Left lung (tissue), 10 donors: ENCODE data around the gene PPIL6. TPM values are rescaled to one million over a fixed set of nuclear protein-coding genes. Genes with fewer than 3 reads are reported as not detected.

Experiments used
- ATAC-seq: fragments of 200-7000 bp; cut with Tn5 transposase; one replicate; pipeline ENCODE4 v1.9.1; 2020; ENCODE audit warnings: moderate library complexity
- DNase-seq, 4 donors: peaks; one replicate each; pipeline ENCODE4 v3.0.0-alpha.2; 2013 to 2020
- H3K27ac ChIP-seq, 2 donors: fragments of 200-600 bp; sonication (generic) in 1 of 2; one replicate each; pipeline versions ENCODE4 v1.5.0 to v1.8.0; 2020 to 2021
- H3K27me3 ChIP-seq, 2 donors: fragments of 200-600 bp; sonication (generic) in 1 of 2; one replicate each; pipeline versions ENCODE4 v1.5.0 to v1.8.0; 2020 to 2021
- H3K36me3 ChIP-seq, 2 donors: fragments of 200-600 bp; sonication (generic) in 1 of 2; one replicate each; pipeline versions ENCODE4 v1.5.0 to v1.8.0; 2020 to 2021
- H3K4me1 ChIP-seq, 2 donors: fragments of 200-600 bp; one replicate each; pipeline ENCODE4 v1.8.0; 2021
- H3K4me3 ChIP-seq, 2 donors: fragments of 200-600 bp; sonication (generic) in 1 of 2; one replicate each; pipeline versions ENCODE4 v1.5.0 to v1.8.0; 2020 to 2021; ENCODE audit warnings: mild to moderate bottlenecking in 1 of 2
- H3K9me3 ChIP-seq, 2 donors: fragments of 200-600 bp; sonication (generic) in 1 of 2; one replicate each; pipeline versions ENCODE4 v1.5.0 to v1.8.0; 2020 to 2021
- intact Hi-C, 2 donors: fragments of 100-400 bp; cut with DNase I; formaldehyde crosslinking; loops; one replicate each; pipeline versions ENCODE4 v1.11.2 to v1.14.2; 2022
- polyA plus RNA-seq, 6 donors: library from polyadenylated mRNA; unstranded; fragments of 120-200 nt; gene quantifications; one replicate each; pipeline ENCODE4 v1.2.1, GENCODE V29; 2013; ENCODE audit not compliant: insufficient read length in 6 of 6
- total RNA-seq, 2 donors: library from RNA; stranded (reverse); fragmentation: NEBNext Ultra II Directional; extraction: Animal tissue kit (Norgen Biotek cat#: 25700); gene quantifications; one replicate each; pipeline ENCODE4 v1.2.1, GENCODE V29; 2021
- TF ChIP-seq, protein P1 (sequence below), 2 donors: fragments of 200-600 bp; sonication (generic) in 1 of 2; IDR thresholded peaks; one replicate each; pipeline versions ENCODE4 v1.5.0 to v1.8.0; 2021; ENCODE audit warnings: antibody characterized with exemption in 2 of 2
- donor health status: DM: no; HTN: yes; CAD: no.
- donor health status: DM: no; HTN: no; CAD: no.

PPIL6 gene
- total and polyA plus RNA-seq, 8 donors = 4.5 to 15.1 (median 9.9) TPM

DNA sequence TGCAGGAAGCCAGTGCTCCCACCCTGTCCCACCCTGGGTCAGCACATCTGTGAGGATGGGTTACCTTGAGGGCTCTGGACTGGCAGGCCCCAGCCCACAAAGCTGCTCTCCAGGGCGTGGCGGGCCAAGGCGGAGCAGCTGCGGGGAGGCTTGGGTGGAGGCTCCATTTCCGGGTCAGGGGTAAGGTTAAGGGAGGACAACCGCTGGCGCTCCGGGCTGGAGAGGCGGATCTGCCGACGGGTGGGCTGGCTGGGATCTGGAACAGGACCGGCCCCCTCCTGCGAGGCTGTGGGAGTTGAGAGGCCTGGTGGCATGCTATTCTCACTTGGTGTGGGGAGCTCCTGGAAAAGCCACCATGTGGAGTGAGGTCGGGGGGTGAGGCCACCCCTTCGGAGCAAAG, 5.6 kb upstream of the PPIL6 start:
- Histone ChIP-seq H3K27me3 (no peaks in the 10 kb centered on the region), H3K4me3 (no peak overlapping the region), H3K27ac (no peak overlapping the region), H3K9me3 (no peaks in the 10 kb centered on the region), H3K4me1 (peaks cover 8 to 23% of the 10 kb centered on the region in 2 donors), H3K36me3 (peaks cover 0 to 77% of the 10 kb centered on the region in 2 donors)
- intact Hi-C loops = no loop called here
- ATAC-seq (no peak), DNase-seq (no peak)
- TF ChIP-seq, protein P1, sequence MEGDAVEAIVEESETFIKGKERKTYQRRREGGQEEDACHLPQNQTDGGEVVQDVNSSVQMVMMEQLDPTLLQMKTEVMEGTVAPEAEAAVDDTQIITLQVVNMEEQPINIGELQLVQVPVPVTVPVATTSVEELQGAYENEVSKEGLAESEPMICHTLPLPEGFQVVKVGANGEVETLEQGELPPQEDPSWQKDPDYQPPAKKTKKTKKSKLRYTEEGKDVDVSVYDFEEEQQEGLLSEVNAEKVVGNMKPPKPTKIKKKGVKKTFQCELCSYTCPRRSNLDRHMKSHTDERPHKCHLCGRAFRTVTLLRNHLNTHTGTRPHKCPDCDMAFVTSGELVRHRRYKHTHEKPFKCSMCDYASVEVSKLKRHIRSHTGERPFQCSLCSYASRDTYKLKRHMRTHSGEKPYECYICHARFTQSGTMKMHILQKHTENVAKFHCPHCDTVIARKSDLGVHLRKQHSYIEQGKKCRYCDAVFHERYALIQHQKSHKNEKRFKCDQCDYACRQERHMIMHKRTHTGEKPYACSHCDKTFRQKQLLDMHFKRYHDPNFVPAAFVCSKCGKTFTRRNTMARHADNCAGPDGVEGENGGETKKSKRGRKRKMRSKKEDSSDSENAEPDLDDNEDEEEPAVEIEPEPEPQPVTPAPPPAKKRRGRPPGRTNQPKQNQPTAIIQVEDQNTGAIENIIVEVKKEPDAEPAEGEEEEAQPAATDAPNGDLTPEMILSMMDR (IDR thresholded peaks at IDR 0.05) = no peak

DNA sequence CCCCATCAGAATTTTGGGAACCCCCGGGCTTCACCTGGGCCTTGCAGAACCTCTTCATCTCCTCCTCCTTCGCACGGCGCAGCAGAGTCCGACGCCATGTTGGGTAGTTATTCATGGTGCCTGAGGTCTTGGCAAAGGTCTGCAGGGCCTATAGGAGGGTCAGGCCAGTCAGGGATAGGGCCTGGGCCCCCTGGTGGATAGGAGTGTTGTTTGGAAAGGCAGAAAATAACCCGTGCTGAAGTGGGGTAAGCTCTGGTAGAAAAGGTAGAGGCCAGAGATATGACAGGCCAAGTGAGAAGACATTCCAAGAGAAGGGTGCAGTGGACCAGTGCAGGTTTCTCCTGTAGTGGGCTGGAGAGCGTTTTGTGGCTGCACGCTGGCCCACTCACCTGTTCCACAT, 5.0 kb upstream of the PPIL6 start:
- ATAC-seq = no peak
- TF ChIP-seq, protein P1 (IDR thresholded peaks at IDR 0.05) = no peak
- peaks cover 0 to 71% of the 10 kb centered on the region in 2 donors for H3K36me3 ChIP-seq
- no peaks in the 10 kb centered on the region for H3K27me3 ChIP-seq
- no peak overlapping the region for H3K27ac ChIP-seq
- no peak overlapping the region for H3K4me3 ChIP-seq
- H3K4me1 ChIP-seq = peaks cover 8 to 23% of the 10 kb centered on the region in 2 donors
- no peak for DNase-seq
- H3K9me3 ChIP-seq = no peaks in the 10 kb centered on the region
- intact Hi-C loops = no loop called here

DNA sequence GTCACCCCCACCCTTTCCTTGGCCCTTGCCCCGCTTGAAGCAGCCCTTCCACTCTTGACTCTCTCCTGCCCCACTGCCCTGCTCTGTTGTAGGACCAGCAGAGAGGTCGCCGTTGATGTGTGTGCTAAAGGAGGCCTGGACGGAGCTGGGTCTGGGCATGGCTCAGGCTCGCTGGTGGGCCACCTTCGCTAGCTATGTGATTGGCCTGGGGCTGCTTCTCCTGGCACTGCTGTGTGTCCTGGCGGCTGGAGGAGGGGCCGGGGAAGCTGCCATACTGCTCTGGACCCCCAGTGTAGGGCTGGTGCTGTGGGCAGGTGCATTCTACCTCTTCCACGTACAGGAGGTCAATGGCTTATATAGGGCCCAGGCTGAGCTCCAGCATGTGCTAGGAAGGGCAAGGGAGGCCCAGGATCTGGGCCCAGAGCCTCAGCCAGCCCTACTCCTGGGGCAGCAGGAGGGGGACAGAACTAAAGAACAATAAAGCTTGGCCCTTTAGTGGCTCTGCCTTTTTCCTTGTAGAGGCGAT, 3.1 kb upstream of the PPIL6 start:
- Histone ChIP-seq H3K27ac (no peak overlapping the region), H3K4me1 (peaks cover 12 to 26% of the 10 kb centered on the region in 2 donors), H3K9me3 (no peaks in the 10 kb centered on the region), H3K27me3 (no peaks in the 10 kb centered on the region), H3K4me3 (no peak overlapping the region), H3K36me3 (peaks cover 0 to 59% of the 10 kb centered on the region in 2 donors)
- DNase-seq (no peak), ATAC-seq (no peak)
- TF ChIP-seq, protein P1 (IDR thresholded peaks at IDR 0.05) = no peak
- intact Hi-C loops = no loop called here

DNA sequence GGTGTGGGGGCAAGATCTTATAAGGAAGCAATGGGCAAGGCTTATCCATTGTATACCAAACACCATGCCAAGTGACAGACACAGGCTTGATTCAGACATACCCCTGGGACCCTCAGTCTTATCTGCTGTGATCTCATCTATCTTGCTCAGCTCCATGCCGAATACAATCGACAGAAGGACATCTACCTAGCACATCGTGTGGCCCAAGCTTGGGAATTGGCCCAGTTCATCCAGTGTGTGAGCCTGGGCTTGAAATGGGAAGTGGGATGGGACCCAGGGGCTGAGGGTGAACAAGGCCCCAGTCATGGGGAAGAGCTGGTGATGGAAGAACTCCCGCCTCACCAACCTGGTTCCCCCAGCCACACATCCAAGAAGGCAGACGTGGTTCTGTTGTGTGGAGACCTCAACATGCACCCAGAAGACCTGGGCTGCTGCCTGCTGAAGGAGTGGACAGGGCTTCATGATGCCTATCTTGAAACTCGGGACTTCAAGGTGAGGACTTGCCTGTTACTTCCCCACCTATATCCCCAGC, 2.0 kb upstream of the PPIL6 start:
- no peaks in the 10 kb centered on the region for H3K9me3 ChIP-seq
- DNase-seq = no peak
- TF ChIP-seq, protein P1 (IDR thresholded peaks at IDR 0.05) = no peak
- ATAC-seq = no peak
- intact Hi-C loops = no loop called here
- H3K4me1 ChIP-seq = peaks cover 12 to 24% of the 10 kb centered on the region in 2 donors
- H3K27me3 ChIP-seq = no peaks in the 10 kb centered on the region
- H3K4me3 ChIP-seq = no peak overlapping the region
- H3K27ac ChIP-seq = no peak overlapping the region
- peaks cover 0 to 53% of the 10 kb centered on the region in 2 donors for H3K36me3 ChIP-seq

DNA sequence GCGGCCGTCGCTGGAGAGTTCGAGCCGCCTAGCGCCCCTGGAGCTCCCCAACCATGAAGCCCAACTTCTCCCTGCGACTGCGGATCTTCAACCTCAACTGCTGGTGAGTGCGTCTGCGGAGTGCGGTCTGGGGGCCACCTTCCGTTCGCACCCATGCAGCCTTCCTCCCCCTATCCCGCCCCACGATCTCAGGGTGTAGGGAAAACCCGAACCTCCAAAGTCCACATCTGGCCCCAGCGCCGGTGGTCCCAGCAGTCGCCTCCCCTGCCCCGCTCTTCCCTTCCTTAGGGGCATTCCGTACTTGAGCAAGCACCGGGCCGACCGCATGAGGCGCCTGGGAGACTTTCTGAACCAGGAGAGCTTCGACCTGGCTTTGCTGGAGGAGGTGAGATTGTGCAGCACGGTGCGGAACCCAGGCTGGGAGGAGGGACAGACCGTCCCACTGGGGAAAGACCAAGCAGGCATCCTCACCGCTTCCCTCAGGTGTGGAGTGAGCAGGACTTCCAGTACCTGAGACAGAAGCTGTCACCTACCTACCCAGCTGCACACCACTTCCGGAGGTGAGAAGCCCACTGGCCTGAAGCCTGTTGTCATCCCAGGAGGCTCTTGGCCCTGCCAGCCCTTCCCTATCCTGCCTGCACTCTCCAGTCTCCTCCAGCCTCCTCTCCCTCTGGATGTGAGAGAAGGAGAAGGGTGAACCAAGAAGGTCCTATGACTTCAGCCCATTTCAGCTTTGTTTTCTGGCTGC, 815 bp upstream of the PPIL6 start:
- intact Hi-C loops = no loop called here
- ATAC-seq (peak; percentile 60), DNase-seq (peak in 3 of 4 donors; percentile 64 to 83 (median 66))
- TF ChIP-seq, protein P1 (IDR thresholded peaks at IDR 0.05) = no peak
- peaks cover 0 to 41% of the 10 kb centered on the region in 2 donors for H3K36me3 ChIP-seq
- peak overlapping the region; percentile 76 to 79 for H3K4me3 ChIP-seq
- H3K27ac ChIP-seq = peak overlapping the region; percentile 90 to 95
- no peaks in the 10 kb centered on the region for H3K9me3 ChIP-seq
- peaks cover 12 to 22% of the 10 kb centered on the region in 2 donors for H3K4me1 ChIP-seq
- H3K27me3 ChIP-seq = no peaks in the 10 kb centered on the region
